Astrocyte of the cerebellum (primary cell): ENCODE measurements around the gene SMAD6.

Experiments used
- DNase-seq: peaks from one replicate; pipeline ENCODE4 v3.0.0-alpha.2; 2011; ENCODE audit warnings: low read depth
- H3K4me3 ChIP-seq: 2 replicates; pipeline ENCODE4 v1.5.1; 2011; ENCODE audit warnings: mild to moderate bottlenecking, low read depth, low read length, moderate library complexity
- CTCF ChIP-seq: IDR thresholded peaks from 2 replicates; pipeline ENCODE4 v1.5.1; 2012; ENCODE audit warnings: low read length, low read depth, moderate library complexity, mild to moderate bottlenecking; ENCODE audit errors: missing control alignments
- in situ Hi-C: cut with HindIII; loops from 2 replicates; pipeline ENCODE4 v1.10.0; 2017; ENCODE audit warnings: low sequenced_read_pairs

The SMAD6 gene

GRCh38 chr15:66661432-66662096 is 40.5 kb upstream of the SMAD6 start:
- no peak overlapping the region for H3K4me3 ChIP-seq
- in situ Hi-C loops, result no loop called here
- DNase-seq, result no peak
- no peak for TF ChIP-seq CTCF

DNA sequence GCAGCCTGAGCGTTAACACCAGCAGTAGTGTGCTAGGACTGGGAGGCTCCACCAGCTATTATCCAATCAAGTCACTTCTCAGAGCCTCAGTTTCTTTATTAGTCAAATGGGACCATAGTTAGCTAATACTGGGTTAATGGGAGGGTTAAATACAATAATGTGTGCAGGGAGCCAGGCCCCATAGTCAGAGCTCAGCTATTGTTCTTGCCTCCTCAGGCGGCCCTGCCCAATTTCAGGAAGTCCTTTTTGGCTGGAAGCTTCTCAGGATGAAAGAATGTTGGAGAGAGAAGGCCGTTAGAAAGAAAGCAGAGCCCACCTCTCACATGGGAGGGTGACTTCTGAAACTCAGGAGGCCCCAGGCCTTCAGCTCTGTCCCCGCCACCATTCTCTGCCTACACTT is 39.5 kb upstream of the SMAD6 start:
- DNase-seq, result no peak
- no peak for TF ChIP-seq CTCF
- in situ Hi-C loops, result no loop called here
- H3K4me3 ChIP-seq, result no peak overlapping the region

DNA sequence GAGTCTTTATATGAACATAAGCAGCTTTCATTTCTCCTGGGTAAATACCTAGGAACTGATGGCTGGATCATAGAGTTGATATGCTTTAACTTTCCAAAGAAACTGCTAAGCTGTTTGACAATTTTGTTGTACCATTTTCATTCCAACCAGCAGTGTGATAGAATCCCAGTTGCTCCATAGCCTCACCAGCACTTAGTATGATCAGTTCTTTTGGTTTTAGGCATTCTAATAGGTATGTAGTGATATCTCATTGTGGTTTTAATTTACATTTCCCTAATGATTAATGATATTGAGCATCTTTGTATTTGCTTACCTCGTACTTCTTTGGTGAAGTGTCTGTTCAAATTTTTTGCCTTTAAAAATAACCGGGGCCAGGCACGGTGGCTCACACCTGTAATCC is 38.4 kb upstream of the SMAD6 start:
- no peak for DNase-seq
- H3K4me3 ChIP-seq, result no peak overlapping the region
- in situ Hi-C loops, result no loop called here
- TF ChIP-seq CTCF, result no peak

DNA sequence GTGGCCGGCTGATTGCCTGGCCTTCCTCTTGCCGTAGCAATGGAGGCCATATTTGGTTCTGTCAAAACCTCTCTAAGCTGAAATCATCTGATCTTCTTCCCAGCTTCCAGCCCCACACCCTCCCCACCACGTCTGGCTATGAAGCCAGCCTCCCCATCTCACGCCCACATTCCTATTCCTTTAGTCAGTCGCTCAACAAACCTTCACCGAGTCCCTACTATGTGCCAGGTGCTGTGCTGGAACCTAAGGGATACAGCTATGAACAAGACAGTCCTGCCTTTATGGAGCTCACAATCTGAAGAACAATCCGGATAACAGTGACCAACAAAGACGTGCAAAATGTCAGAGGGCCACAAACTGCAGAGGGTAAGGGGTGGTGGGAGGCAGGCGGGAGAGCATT is 31.9 kb upstream of the SMAD6 start:
- in situ Hi-C loops, result no loop called here
- H3K4me3 ChIP-seq, result no peak overlapping the region
- DNase-seq, result no peak
- TF ChIP-seq CTCF, result no peak

GRCh38 chr15:66670762-66671580 is 31.1 kb upstream of the SMAD6 start:
- in situ Hi-C loops, result no loop called here
- H3K4me3 ChIP-seq, result no peak overlapping the region
- DNase-seq, result no peak
- no peak for TF ChIP-seq CTCF

GRCh38 chr15:66672867-66673266 is 29.2 kb upstream of the SMAD6 start:
- no peak overlapping the region for H3K4me3 ChIP-seq
- in situ Hi-C loops, result no loop called here
- TF ChIP-seq CTCF, result no peak
- no peak for DNase-seq
